ENCODE measurements around the gene DUSP7.

The DUSP7 gene

DNA sequence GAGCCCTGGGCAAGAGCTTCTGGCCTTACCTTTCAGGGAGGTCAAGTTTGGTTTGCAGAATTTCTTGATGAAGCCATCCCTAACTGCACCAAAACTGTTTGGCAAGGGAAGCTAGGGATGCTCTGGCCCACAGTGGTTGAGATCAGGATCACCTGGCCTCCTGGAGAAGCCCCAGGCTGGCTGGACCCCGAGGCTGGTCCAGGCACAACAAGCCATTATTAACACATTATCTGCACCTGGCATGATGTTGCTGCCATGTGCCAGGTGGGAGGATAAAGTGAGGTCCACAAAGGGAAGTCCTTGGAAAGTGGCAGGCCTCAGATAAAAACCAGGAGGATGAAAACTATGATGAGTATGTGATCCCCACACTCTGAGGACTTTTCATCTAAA, 35.9 kb upstream of the DUSP7 start:
- H3K4me1 ChIP-seq (ENCODE audit: control insufficient read depth, insufficient read depth, low read length), result no peaks in the 10 kb centered on the region
- H3K4me3 ChIP-seq (ENCODE audit: low read depth, low read length), result no peak overlapping the region
- H3K9me3 ChIP-seq (ENCODE audit: control insufficient read depth, insufficient read depth, low read length), result no peaks in the 10 kb centered on the region
- H3K27ac ChIP-seq (ENCODE audit: low read depth, low read length), result no peak overlapping the region
- peaks cover 38% of the 10 kb centered on the region for H3K36me3 ChIP-seq (ENCODE audit: control insufficient read depth, insufficient read depth, low read length)
- no peak overlapping the region for H3K9ac ChIP-seq (ENCODE audit: low read depth, low read length)
- no peaks in the 10 kb centered on the region for H3K27me3 ChIP-seq (ENCODE audit: control insufficient read depth, insufficient read depth, low read length)

DNA sequence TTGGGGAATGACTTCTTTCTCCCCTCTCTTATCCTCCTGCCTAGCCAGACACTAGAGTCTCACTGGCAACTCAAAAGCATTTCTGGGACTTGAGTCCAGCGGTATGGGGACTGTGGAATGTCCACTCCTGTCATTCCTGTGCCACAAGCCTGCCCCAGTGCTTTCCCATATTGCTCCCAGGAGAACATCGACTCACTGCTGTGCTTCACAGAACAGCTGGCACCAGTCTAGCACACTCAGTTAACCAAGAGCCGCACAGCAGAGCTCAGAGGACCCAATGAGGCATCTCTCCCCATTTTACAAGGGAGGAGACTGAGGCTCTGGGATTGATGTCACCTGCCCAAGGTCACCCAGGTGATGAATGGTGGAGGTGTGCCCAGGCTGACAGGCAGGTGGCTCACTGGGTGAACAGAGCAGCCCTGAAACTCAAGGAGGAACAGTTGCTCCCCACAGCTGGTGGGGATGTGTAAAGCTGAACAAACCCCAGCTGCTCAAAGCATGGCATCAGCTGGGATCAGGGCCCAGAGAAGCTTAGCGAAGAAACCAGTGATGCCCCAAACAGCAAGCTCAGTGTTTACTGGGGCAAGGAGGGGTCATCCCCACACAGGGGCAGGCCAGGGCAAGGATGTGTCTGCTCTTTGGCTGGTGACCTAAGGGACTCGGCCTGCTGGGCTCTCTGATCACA, 35.4 kb upstream of the DUSP7 start:
- Histone ChIP-seq H3K36me3 (ENCODE audit: control insufficient read depth, insufficient read depth, low read length) (peaks cover 35% of the 10 kb centered on the region), H3K9ac (ENCODE audit: low read depth, low read length) (no peak overlapping the region), H3K27ac (ENCODE audit: low read depth, low read length) (peak overlapping the region; percentile 43), H3K27me3 (ENCODE audit: control insufficient read depth, insufficient read depth, low read length) (no peaks in the 10 kb centered on the region), H3K4me1 (ENCODE audit: control insufficient read depth, insufficient read depth, low read length) (no peaks in the 10 kb centered on the region), H3K4me3 (ENCODE audit: low read depth, low read length) (no peak overlapping the region), H3K9me3 (ENCODE audit: control insufficient read depth, insufficient read depth, low read length) (no peaks in the 10 kb centered on the region)

DNA sequence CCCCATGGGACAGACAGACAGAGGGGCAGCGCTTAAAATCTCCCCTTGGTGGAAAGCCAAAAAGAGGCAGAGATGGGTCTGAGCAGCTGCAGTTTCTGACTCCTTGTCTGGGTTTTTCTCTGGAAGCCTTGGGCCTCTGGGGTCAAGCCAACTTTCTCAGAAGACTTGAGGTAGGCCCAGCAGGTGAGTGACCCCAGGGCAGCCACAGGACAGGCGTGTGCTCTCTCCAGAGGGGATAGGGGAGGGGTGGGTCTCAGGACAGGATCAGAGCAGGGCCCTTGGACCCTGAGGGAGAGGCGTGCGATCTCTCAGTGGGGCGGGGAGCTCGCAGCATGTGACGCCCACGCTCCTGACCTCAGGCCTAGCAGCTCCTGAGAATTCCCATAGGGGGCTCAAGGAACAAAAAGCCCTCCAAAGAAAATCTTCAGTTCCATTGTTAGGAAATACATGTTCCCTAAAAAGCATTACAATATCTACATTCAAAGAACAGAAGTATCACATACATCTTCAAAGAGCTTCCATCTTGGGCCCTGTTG, 34.6 kb upstream of the DUSP7 start:
- Histone ChIP-seq H3K9me3 (ENCODE audit: control insufficient read depth, insufficient read depth, low read length) (no peaks in the 10 kb centered on the region), H3K4me1 (ENCODE audit: control insufficient read depth, insufficient read depth, low read length) (no peaks in the 10 kb centered on the region), H3K27me3 (ENCODE audit: control insufficient read depth, insufficient read depth, low read length) (no peaks in the 10 kb centered on the region), H3K4me3 (ENCODE audit: low read depth, low read length) (no peak overlapping the region), H3K27ac (ENCODE audit: low read depth, low read length) (peak overlapping the region; percentile 43), H3K36me3 (ENCODE audit: control insufficient read depth, insufficient read depth, low read length) (peaks cover 32% of the 10 kb centered on the region), H3K9ac (ENCODE audit: low read depth, low read length) (no peak overlapping the region)

GRCh38 chr3:52090131-52090932, 34.0 kb upstream of the DUSP7 start:
- no peaks in the 10 kb centered on the region for H3K4me1 ChIP-seq (ENCODE audit: control insufficient read depth, insufficient read depth, low read length)

DNA sequence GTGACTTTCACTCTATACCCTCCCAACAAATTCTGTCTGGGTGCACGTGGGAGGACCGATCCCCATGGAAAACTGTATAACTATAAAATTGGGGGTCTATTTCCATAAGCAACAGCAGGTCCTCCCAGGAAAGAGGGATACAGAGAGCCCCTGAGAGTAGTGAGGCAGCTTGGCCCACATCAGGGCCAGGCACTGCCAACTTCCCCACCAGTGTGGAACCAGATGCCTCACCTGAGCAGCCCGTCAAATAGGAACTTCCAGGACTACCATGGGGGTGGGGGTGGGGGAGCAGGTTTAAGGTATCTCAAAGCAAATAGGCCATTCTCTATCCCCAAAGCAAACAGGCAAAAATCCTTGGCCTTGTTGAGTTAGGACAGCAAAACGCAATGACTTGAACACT, 33.3 kb upstream of the DUSP7 start:
- Histone ChIP-seq H3K4me1 (ENCODE audit: control insufficient read depth, insufficient read depth, low read length) (no peaks in the 10 kb centered on the region), H3K27ac (ENCODE audit: low read depth, low read length) (no peak overlapping the region), H3K9me3 (ENCODE audit: control insufficient read depth, insufficient read depth, low read length) (no peaks in the 10 kb centered on the region), H3K36me3 (ENCODE audit: control insufficient read depth, insufficient read depth, low read length) (peaks cover 20% of the 10 kb centered on the region), H3K27me3 (ENCODE audit: control insufficient read depth, insufficient read depth, low read length) (no peaks in the 10 kb centered on the region), H3K4me3 (ENCODE audit: low read depth, low read length) (no peak overlapping the region), H3K9ac (ENCODE audit: low read depth, low read length) (no peak overlapping the region)

More at GRCh38 chr3:52090131-52090932, 34.0 kb upstream of the DUSP7 start:
- Histone ChIP-seq H3K36me3 (ENCODE audit: control insufficient read depth, insufficient read depth, low read length) (peaks cover 26% of the 10 kb centered on the region), H3K27ac (ENCODE audit: low read depth, low read length) (no peak overlapping the region), H3K9me3 (ENCODE audit: control insufficient read depth, insufficient read depth, low read length) (no peaks in the 10 kb centered on the region), H3K4me3 (ENCODE audit: low read depth, low read length) (no peak overlapping the region), H3K27me3 (ENCODE audit: control insufficient read depth, insufficient read depth, low read length) (no peaks in the 10 kb centered on the region), H3K9ac (ENCODE audit: low read depth, low read length) (no peak overlapping the region)

DNA sequence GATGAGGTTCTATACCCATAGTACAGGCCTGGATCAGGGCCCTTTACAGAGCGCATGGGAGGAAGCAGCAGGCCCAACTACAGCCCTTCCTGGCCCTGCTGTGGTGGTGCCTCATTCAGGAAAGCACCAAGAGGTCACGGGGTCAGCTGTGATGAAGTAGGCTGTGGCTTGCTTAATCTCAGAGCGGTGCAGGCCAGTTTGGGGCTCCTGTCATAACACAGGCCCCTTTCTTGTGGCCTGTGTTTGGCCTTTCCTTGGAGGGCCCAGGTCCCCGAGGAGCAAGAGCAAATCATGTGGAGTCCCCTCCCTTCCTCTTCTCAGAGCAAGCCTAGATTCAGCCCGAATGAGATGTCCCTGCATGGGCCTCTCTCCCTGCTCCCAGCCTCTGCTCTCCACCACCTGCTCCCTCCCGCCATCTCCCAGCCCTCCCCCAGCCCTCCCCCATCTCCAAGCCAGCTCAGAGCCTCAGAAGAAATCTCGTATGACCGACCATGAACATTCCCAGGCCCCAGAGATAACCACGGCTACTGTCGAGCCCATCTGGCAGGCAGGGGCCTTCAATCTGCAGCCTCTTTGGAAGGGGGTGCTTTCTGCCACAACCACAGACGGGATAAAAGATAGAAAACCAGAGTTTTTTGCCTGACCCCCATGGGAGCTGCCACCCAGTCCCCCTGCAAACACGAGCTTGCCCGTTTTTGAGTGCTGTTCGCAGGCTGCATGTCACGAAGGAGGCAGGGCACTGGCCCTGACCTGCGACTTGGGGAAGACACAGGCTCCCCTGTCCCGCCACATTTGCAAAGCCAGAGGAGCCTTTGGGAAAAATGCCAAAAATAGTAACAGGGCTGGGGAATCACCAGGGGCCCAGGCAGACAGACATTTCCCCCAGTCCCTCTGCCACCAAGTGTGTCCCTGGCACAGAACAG, 32.3 kb upstream of the DUSP7 start:
- H3K9me3 ChIP-seq (ENCODE audit: control insufficient read depth, insufficient read depth, low read length), result no peaks in the 10 kb centered on the region
- no peak overlapping the region for H3K4me3 ChIP-seq (ENCODE audit: low read depth, low read length)
- H3K9ac ChIP-seq (ENCODE audit: low read depth, low read length), result no peak overlapping the region
- H3K36me3 ChIP-seq (ENCODE audit: control insufficient read depth, insufficient read depth, low read length), result peaks cover 10% of the 10 kb centered on the region
- H3K27ac ChIP-seq (ENCODE audit: low read depth, low read length), result no peak overlapping the region
- no peaks in the 10 kb centered on the region for H3K27me3 ChIP-seq (ENCODE audit: control insufficient read depth, insufficient read depth, low read length)
- no peaks in the 10 kb centered on the region for H3K4me1 ChIP-seq (ENCODE audit: control insufficient read depth, insufficient read depth, low read length)

- Histone ChIP-seq H3K4me1 (ENCODE audit: control insufficient read depth, insufficient read depth, low read length) (no peaks in the 10 kb centered on the region), H3K4me3 (ENCODE audit: low read depth, low read length) (no peak overlapping the region), H3K27ac (ENCODE audit: low read depth, low read length) (no peak overlapping the region), H3K9ac (ENCODE audit: low read depth, low read length) (no peak overlapping the region), H3K27me3 (ENCODE audit: control insufficient read depth, insufficient read depth, low read length) (no peaks in the 10 kb centered on the region), H3K36me3 (ENCODE audit: control insufficient read depth, insufficient read depth, low read length) (0 out of 2 replicates have a peak, but pooled peaks cover under 1% of the 10 kb centered on the region), H3K9me3 (ENCODE audit: control insufficient read depth, insufficient read depth, low read length) (no peaks in the 10 kb centered on the region)
Measured at GRCh38 chr3:52087731-52088130, 31.4 kb upstream of the DUSP7 start.

- Histone ChIP-seq H3K4me1 (ENCODE audit: control insufficient read depth, insufficient read depth, low read length) (no peaks in the 10 kb centered on the region), H3K36me3 (ENCODE audit: control insufficient read depth, insufficient read depth, low read length) (no peaks in the 10 kb centered on the region), H3K9ac (ENCODE audit: low read depth, low read length) (no peak overlapping the region), H3K4me3 (ENCODE audit: low read depth, low read length) (no peak overlapping the region), H3K9me3 (ENCODE audit: control insufficient read depth, insufficient read depth, low read length) (no peaks in the 10 kb centered on the region), H3K27me3 (ENCODE audit: control insufficient read depth, insufficient read depth, low read length) (no peaks in the 10 kb centered on the region), H3K27ac (ENCODE audit: low read depth, low read length) (no peak overlapping the region)
Measured at GRCh38 chr3:52086976-52087663, 30.7 kb upstream of the DUSP7 start.

DNA sequence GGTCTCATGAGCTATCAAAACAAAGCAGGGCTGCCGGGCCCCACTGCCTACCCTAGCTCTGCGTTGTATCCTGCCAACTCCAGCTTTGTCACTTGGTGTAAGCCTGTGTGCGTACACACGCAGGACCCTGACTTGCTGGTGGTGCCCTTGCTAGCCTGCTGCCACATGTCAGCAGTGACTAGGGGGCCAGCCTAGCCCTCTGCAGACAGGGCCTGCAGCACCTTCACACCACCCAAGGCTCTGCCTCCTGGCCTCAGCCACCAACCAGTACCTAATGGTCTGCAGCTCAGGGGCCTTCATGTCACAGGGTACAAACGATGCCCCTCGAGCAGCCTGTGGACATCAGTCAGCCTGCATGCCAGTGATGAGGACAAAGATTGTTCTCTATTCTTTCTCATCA, 30.1 kb upstream of the DUSP7 start:
- no peak overlapping the region for H3K4me3 ChIP-seq (ENCODE audit: low read depth, low read length)
- no peaks in the 10 kb centered on the region for H3K36me3 ChIP-seq (ENCODE audit: control insufficient read depth, insufficient read depth, low read length)
- H3K4me1 ChIP-seq (ENCODE audit: control insufficient read depth, insufficient read depth, low read length), result no peaks in the 10 kb centered on the region
- no peak overlapping the region for H3K9ac ChIP-seq (ENCODE audit: low read depth, low read length)
- H3K27me3 ChIP-seq (ENCODE audit: control insufficient read depth, insufficient read depth, low read length), result no peaks in the 10 kb centered on the region
- no peak overlapping the region for H3K27ac ChIP-seq (ENCODE audit: low read depth, low read length)
- no peaks in the 10 kb centered on the region for H3K9me3 ChIP-seq (ENCODE audit: control insufficient read depth, insufficient read depth, low read length)

GRCh38 chr3:52085681-52086282, 29.4 kb upstream of the DUSP7 start:
- H3K4me1 ChIP-seq (ENCODE audit: control insufficient read depth, insufficient read depth, low read length), result no peaks in the 10 kb centered on the region
- no peak overlapping the region for H3K9ac ChIP-seq (ENCODE audit: low read depth, low read length)
- H3K4me3 ChIP-seq (ENCODE audit: low read depth, low read length), result no peak overlapping the region
- no peaks in the 10 kb centered on the region for H3K9me3 ChIP-seq (ENCODE audit: control insufficient read depth, insufficient read depth, low read length)
- H3K27ac ChIP-seq (ENCODE audit: low read depth, low read length), result no peak overlapping the region
- H3K27me3 ChIP-seq (ENCODE audit: control insufficient read depth, insufficient read depth, low read length), result no peaks in the 10 kb centered on the region
- no peaks in the 10 kb centered on the region for H3K36me3 ChIP-seq (ENCODE audit: control insufficient read depth, insufficient read depth, low read length)
